ENCODE results near the gene ODAD4.

DNA sequence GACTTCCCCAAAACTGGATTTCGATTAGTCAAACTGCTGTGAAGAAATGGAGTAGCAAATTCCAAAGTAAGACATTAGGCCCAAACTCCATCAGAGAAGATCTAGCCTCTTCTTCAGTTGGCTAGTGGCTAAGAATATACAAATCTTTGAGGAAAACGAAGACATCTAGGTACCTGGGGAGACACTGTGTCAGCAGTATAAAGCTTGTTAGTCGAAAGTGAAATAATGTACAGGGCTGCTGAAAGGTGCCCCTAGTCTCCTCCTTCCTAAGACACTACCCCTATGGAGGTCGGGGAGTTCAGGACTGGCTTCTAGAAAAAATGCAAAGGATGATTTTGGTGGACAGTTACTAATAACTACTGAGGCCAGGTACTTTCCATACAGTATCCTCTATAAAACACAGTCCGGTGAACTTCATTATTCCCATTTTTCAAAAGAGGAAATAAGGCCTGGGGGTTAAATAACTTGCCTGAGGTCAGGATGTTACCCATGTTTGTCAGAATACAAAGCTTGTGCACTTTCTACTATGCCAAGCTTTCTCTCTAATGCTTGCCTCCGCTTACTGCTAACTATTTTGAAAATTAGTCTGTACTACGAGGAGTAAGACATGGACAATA, 71.9 kb downstream of the ODAD4 start:
- TF ChIP-seq POLR2AphosphoS5 (IDR thresholded peaks at IDR 0.05; ENCODE audit: low read depth) = no peak
- TF ChIP-seq, protein P1, sequence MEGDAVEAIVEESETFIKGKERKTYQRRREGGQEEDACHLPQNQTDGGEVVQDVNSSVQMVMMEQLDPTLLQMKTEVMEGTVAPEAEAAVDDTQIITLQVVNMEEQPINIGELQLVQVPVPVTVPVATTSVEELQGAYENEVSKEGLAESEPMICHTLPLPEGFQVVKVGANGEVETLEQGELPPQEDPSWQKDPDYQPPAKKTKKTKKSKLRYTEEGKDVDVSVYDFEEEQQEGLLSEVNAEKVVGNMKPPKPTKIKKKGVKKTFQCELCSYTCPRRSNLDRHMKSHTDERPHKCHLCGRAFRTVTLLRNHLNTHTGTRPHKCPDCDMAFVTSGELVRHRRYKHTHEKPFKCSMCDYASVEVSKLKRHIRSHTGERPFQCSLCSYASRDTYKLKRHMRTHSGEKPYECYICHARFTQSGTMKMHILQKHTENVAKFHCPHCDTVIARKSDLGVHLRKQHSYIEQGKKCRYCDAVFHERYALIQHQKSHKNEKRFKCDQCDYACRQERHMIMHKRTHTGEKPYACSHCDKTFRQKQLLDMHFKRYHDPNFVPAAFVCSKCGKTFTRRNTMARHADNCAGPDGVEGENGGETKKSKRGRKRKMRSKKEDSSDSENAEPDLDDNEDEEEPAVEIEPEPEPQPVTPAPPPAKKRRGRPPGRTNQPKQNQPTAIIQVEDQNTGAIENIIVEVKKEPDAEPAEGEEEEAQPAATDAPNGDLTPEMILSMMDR (IDR thresholded peaks at IDR 0.05; ENCODE audit: insufficient read depth, low read length) = no peak
- TF ChIP-seq, protein P2, sequence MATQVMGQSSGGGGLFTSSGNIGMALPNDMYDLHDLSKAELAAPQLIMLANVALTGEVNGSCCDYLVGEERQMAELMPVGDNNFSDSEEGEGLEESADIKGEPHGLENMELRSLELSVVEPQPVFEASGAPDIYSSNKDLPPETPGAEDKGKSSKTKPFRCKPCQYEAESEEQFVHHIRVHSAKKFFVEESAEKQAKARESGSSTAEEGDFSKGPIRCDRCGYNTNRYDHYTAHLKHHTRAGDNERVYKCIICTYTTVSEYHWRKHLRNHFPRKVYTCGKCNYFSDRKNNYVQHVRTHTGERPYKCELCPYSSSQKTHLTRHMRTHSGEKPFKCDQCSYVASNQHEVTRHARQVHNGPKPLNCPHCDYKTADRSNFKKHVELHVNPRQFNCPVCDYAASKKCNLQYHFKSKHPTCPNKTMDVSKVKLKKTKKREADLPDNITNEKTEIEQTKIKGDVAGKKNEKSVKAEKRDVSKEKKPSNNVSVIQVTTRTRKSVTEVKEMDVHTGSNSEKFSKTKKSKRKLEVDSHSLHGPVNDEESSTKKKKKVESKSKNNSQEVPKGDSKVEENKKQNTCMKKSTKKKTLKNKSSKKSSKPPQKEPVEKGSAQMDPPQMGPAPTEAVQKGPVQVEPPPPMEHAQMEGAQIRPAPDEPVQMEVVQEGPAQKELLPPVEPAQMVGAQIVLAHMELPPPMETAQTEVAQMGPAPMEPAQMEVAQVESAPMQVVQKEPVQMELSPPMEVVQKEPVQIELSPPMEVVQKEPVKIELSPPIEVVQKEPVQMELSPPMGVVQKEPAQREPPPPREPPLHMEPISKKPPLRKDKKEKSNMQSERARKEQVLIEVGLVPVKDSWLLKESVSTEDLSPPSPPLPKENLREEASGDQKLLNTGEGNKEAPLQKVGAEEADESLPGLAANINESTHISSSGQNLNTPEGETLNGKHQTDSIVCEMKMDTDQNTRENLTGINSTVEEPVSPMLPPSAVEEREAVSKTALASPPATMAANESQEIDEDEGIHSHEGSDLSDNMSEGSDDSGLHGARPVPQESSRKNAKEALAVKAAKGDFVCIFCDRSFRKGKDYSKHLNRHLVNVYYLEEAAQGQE (IDR thresholded peaks at IDR 0.05; ENCODE audit: insufficient replicate concordance, low read depth) = no peak

Data from HL-60 (cell line).